Vagina (tissue), 2 donors: ENCODE measurements around the gene B3GNT3.

Source experiments
- POLR2A ChIP-seq, 2 donors: fragments of 450-650 bp; IDR thresholded peaks; one replicate each; pipeline ENCODE4 v1.6.1; 2017; ENCODE audit warnings: antibody characterized with exemption in 2 of 2, mild to moderate bottlenecking in 2 of 2, moderate library complexity in 2 of 2
- POLR2AphosphoS5 ChIP-seq, 2 donors: sonication (generic); formaldehyde crosslinking; IDR thresholded peaks; one replicate each; pipeline ENCODE4 v1.9.0; 2017; ENCODE audit warnings: antibody characterized with exemption in 2 of 2, mild to moderate bottlenecking in 2 of 2, low read depth in 1 of 2; ENCODE audit not compliant: insufficient read depth in 1 of 2
- TF ChIP-seq, protein P1 (sequence below), 3 experiments: fragments of 450-650 bp in 2 of 3; fragments of 200-600 bp in 1 of 3; sonication (generic) in 1 of 3; IDR thresholded peaks; one replicate each; pipeline ENCODE4 v1.5.1; 2017 to 2019; ENCODE audit warnings: antibody characterized with exemption in 3 of 3, mild to moderate bottlenecking in 2 of 3, moderate library complexity in 2 of 3

DNA sequence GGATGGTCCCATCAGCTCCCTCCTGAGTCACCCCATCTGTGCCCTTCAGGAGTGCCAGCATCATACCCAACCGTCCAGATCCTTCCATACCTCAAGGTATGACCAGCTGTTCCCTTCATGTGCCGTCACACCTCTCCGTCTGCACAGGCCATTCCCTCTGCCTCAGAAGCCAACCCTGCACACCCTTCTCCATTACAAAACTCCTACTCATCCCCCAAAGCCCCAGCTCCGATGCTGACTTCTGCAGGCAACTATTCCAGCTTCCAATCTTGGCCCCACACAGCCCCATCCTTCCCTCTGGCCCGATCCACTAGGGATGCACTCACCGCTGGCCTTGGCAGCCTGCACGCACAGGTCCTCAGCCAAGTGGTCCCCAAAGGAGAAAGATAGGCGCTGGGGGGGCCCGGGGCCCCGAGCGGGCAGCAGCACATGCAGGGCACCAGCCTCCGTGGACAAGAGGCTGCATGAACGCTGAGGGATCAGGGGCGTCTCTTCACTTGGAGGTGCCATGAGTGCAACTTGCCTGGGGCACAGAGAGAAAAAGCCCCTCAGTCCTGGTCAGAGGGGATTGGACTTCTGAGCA lies 49.1 kb downstream of the B3GNT3 start:
- no peak for TF ChIP-seq POLR2A (IDR thresholded peaks at IDR 0.05)
- no peak for TF ChIP-seq POLR2AphosphoS5 (IDR thresholded peaks at IDR 0.05; ENCODE audit: insufficient read depth in 1 of 2, low read depth in 1 of 2)
- TF ChIP-seq, protein P1, sequence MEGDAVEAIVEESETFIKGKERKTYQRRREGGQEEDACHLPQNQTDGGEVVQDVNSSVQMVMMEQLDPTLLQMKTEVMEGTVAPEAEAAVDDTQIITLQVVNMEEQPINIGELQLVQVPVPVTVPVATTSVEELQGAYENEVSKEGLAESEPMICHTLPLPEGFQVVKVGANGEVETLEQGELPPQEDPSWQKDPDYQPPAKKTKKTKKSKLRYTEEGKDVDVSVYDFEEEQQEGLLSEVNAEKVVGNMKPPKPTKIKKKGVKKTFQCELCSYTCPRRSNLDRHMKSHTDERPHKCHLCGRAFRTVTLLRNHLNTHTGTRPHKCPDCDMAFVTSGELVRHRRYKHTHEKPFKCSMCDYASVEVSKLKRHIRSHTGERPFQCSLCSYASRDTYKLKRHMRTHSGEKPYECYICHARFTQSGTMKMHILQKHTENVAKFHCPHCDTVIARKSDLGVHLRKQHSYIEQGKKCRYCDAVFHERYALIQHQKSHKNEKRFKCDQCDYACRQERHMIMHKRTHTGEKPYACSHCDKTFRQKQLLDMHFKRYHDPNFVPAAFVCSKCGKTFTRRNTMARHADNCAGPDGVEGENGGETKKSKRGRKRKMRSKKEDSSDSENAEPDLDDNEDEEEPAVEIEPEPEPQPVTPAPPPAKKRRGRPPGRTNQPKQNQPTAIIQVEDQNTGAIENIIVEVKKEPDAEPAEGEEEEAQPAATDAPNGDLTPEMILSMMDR (IDR thresholded peaks at IDR 0.05), result no peak
